Testis (tissue), 2 donors: ENCODE results near the gene ASIC2.

ENCODE experiments used
- POLR2A ChIP-seq: fragments of 450-650 bp; IDR thresholded peaks from one replicate; pipeline ENCODE4 v1.6.1; 2017; ENCODE audit warnings: antibody characterized with exemption, mild to moderate bottlenecking, moderate library complexity
- TF ChIP-seq, protein P1 (sequence below), 3 experiments: fragments of 450-650 bp in 2 of 3; fragments of 200-600 bp in 1 of 3; sonication (generic) in 1 of 3; IDR thresholded peaks; one replicate each; pipeline ENCODE4 v1.5.1; 2016 to 2019; ENCODE audit warnings: antibody characterized with exemption in 3 of 3, mild to moderate bottlenecking in 2 of 3, moderate library complexity in 1 of 3

- TF ChIP-seq, protein P1, sequence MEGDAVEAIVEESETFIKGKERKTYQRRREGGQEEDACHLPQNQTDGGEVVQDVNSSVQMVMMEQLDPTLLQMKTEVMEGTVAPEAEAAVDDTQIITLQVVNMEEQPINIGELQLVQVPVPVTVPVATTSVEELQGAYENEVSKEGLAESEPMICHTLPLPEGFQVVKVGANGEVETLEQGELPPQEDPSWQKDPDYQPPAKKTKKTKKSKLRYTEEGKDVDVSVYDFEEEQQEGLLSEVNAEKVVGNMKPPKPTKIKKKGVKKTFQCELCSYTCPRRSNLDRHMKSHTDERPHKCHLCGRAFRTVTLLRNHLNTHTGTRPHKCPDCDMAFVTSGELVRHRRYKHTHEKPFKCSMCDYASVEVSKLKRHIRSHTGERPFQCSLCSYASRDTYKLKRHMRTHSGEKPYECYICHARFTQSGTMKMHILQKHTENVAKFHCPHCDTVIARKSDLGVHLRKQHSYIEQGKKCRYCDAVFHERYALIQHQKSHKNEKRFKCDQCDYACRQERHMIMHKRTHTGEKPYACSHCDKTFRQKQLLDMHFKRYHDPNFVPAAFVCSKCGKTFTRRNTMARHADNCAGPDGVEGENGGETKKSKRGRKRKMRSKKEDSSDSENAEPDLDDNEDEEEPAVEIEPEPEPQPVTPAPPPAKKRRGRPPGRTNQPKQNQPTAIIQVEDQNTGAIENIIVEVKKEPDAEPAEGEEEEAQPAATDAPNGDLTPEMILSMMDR (IDR thresholded peaks at IDR 0.05) = no peak
- no peak for TF ChIP-seq POLR2A
Observed at GRCh38 chr17:33318241-33318640, 25.1 kb upstream of the ASIC2 start.
